Measurements from ENCODE around the gene RANBP6. TPM values are rescaled to one million over a fixed set of nuclear protein-coding genes. Genes with fewer than 3 reads are reported as not detected.

Gene RANBP6
- total RNA-seq, 3 donors from 2014 or later (not counting 1 experiment from before 2014, with no cell fraction given) = 27.5 to 31.3 (median 29.6) TPM

DNA sequence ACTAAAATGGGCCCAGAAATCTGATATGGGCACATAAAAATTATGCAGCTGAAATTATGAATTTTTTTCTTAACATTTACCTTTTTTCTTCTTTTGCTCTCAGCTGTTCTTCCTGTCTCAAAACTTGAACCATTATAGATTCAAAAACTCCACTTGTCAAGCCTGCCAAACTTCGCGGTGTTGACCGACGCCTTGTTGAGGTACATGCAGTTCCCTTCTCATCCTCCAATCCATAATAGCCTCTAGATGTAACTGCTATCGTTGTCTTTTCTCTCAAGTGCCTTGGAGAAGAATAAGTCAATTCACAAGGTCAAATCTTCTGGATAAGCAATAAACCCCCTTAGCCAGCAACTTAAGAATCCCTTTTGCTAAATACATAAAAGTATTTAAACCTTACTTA, 27.2 kb downstream of the RANBP6 start:
- H3K9me3 Mint-ChIP-seq = no peaks in the 10 kb centered on the region
- no peak overlapping the region for H3K27ac Mint-ChIP-seq
- H3K4me3 Mint-ChIP-seq = no peak overlapping the region
- peaks cover 23% of the 10 kb centered on the region for H3K36me3 ChIP-seq (ENCODE audit: control insufficient read depth, insufficient read depth, low read length)
- no peak for TF ChIP-seq CTCF (IDR thresholded peaks at IDR 0.05)
- H3K9me3 ChIP-seq (ENCODE audit: control insufficient read depth, insufficient read depth, low read length) = no peaks in the 10 kb centered on the region
- no peak overlapping the region for H3K4me3 ChIP-seq (ENCODE audit: low read length)
- H3K27me3 ChIP-seq (ENCODE audit: control insufficient read depth, insufficient read depth, low read length) = no peaks in the 10 kb centered on the region
- DNase-seq = no peak
- WGBS (ENCODE audit: insufficient coverage) = 97% methylated on average over 5 of the region's 5 CpGs
- no peak for ATAC-seq
- H3K4me1 Mint-ChIP-seq = peaks cover 21 to 26% of the 10 kb centered on the region in 2 donors
- no peaks in the 10 kb centered on the region for H3K27me3 Mint-ChIP-seq (ENCODE audit: low read depth in 2 of 2)
- no peaks in the 10 kb centered on the region for H3K4me1 ChIP-seq (ENCODE audit: control insufficient read depth, insufficient read depth, low read length)
- H3K27ac ChIP-seq (ENCODE audit: low read length) = no peak overlapping the region
- peaks cover 13% of the 10 kb centered on the region for H3K36me3 Mint-ChIP-seq
- intact Hi-C loops (cut with micrococcal nuclease) = no loop called here

- WGBS (ENCODE audit: insufficient coverage) = 97% methylated on average over 2 of the region's 2 CpGs
- no peak for TF ChIP-seq CTCF (IDR thresholded peaks at IDR 0.05)
- Histone ChIP-seq H3K9me3 (ENCODE audit: control insufficient read depth, insufficient read depth, low read length) (no peaks in the 10 kb centered on the region), H3K27ac (ENCODE audit: low read length) (no peak overlapping the region), H3K4me3 (ENCODE audit: low read length) (no peak overlapping the region), H3K36me3 (ENCODE audit: control insufficient read depth, insufficient read depth, low read length) (peaks cover 26% of the 10 kb centered on the region), H3K4me1 (ENCODE audit: control insufficient read depth, insufficient read depth, low read length) (no peaks in the 10 kb centered on the region), H3K27me3 (ENCODE audit: control insufficient read depth, insufficient read depth, low read length) (no peaks in the 10 kb centered on the region)
- Mint-ChIP-seq H3K27ac (no peak overlapping the region), H3K9me3 (no peaks in the 10 kb centered on the region), H3K36me3 (peaks cover 7% of the 10 kb centered on the region), H3K27me3 (ENCODE audit: low read depth in 2 of 2) (no peaks in the 10 kb centered on the region), H3K4me3 (no peak overlapping the region), H3K4me1 (peaks cover 6 to 22% of the 10 kb centered on the region in 2 donors)
- DNase-seq = no peak
- no peak for ATAC-seq
- intact Hi-C loops (cut with micrococcal nuclease) = no loop called here
Measured at GRCh38 chr9:5983042-5983441, 32.4 kb downstream of the RANBP6 start.

DNA sequence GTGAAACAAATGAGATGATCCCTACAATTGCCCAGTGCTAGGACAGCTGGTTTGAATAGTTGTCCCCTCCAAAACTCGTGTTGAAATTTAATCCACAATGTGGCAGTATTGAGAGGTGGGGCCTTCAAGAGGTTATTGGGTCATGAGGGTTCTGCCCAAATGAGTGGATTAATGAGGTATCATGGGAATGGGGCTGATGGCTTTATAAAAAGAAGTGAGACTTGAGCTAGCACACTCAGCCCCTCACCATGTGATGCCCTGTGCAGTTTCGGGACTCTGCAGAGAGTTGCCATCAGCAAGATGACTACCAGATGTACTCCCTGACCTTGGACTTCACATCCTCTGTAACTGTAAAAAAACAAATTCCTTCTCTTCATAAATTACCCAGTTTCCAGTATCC, 33.1 kb downstream of the RANBP6 start:
- 91% methylated on average over 2 of the region's 2 CpGs for WGBS (ENCODE audit: insufficient coverage)
- intact Hi-C loops (cut with micrococcal nuclease) = no loop called here
- Histone ChIP-seq H3K36me3 (ENCODE audit: control insufficient read depth, insufficient read depth, low read length) (peaks cover 21% of the 10 kb centered on the region), H3K27me3 (ENCODE audit: control insufficient read depth, insufficient read depth, low read length) (no peaks in the 10 kb centered on the region), H3K4me3 (ENCODE audit: low read length) (no peak overlapping the region), H3K27ac (ENCODE audit: low read length) (no peak overlapping the region), H3K9me3 (ENCODE audit: control insufficient read depth, insufficient read depth, low read length) (no peaks in the 10 kb centered on the region), H3K4me1 (ENCODE audit: control insufficient read depth, insufficient read depth, low read length) (no peaks in the 10 kb centered on the region)
- Mint-ChIP-seq H3K9me3 (no peaks in the 10 kb centered on the region), H3K27me3 (ENCODE audit: low read depth in 2 of 2) (no peaks in the 10 kb centered on the region), H3K4me3 (no peak overlapping the region), H3K4me1 (peaks cover 4 to 20% of the 10 kb centered on the region in 2 donors), H3K36me3 (peaks cover 3% of the 10 kb centered on the region), H3K27ac (peak overlapping the region in 1 of 2 donors; percentile 25)
- TF ChIP-seq CTCF (IDR thresholded peaks at IDR 0.05) = no peak
- ATAC-seq (no peak), DNase-seq (no peak)

DNA sequence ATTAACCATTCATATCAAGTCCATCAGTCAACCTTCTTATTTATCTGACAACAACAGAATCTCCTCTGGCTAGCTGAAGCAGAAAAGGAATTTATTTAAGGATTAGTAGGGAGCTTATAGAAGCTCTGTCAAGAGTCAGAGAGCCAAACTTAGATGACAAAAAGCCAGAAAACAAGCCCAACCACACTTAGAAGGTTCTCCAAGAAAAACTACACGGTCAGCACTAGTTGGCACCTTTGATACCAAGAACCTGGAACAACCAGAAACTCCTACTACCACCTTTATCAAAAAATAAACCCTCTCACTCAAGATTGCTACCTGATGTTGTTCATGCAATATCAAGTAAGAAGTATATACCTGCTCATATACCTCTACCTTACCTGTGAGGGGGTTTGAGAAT, 36.9 kb downstream of the RANBP6 start:
- Histone ChIP-seq H3K4me1 (ENCODE audit: control insufficient read depth, insufficient read depth, low read length) (no peaks in the 10 kb centered on the region), H3K9me3 (ENCODE audit: control insufficient read depth, insufficient read depth, low read length) (no peaks in the 10 kb centered on the region), H3K27me3 (ENCODE audit: control insufficient read depth, insufficient read depth, low read length) (no peaks in the 10 kb centered on the region), H3K36me3 (ENCODE audit: control insufficient read depth, insufficient read depth, low read length) (peaks cover 15% of the 10 kb centered on the region), H3K4me3 (ENCODE audit: low read length) (no peak overlapping the region), H3K27ac (ENCODE audit: low read length) (no peak overlapping the region)
- Mint-ChIP-seq H3K36me3 (no peaks in the 10 kb centered on the region), H3K4me3 (no peak overlapping the region), H3K4me1 (peaks cover 27 to 35% of the 10 kb centered on the region in 2 donors), H3K27ac (no peak overlapping the region), H3K27me3 (ENCODE audit: low read depth in 2 of 2) (no peaks in the 10 kb centered on the region), H3K9me3 (no peaks in the 10 kb centered on the region)
- intact Hi-C loops (cut with micrococcal nuclease) = no loop called here
- DNase-seq (no peak), ATAC-seq (no peak)
- 100% methylated on average over 1 of the region's 1 CpG for WGBS (ENCODE audit: insufficient coverage)
- no peak for TF ChIP-seq CTCF (IDR thresholded peaks at IDR 0.05)
